Suprapubic skin (tissue), 4 donors: ENCODE data around the gene LRP1B. TPM values are rescaled to one million over a fixed set of nuclear protein-coding genes. Genes with fewer than 3 reads are reported as not detected.

Source experiments
- DNase-seq, 2 donors: peaks; one replicate each; pipeline ENCODE4 v3.0.0-alpha.2; 2019; ENCODE audit warnings: low spot score in 2 of 2
- H3K27ac ChIP-seq: fragments of 200-600 bp; sonication (generic); one replicate; pipeline ENCODE4 v1.5.1; 2019
- H3K27me3 ChIP-seq: fragments of 200-600 bp; sonication (generic); one replicate; pipeline ENCODE4 v1.5.1; 2019
- H3K36me3 ChIP-seq: fragments of 200-600 bp; sonication (generic); one replicate; pipeline ENCODE4 v1.5.1; 2019
- H3K4me1 ChIP-seq: fragments of 200-600 bp; sonication (generic); one replicate; pipeline ENCODE4 v1.5.1; 2019
- H3K4me3 ChIP-seq: fragments of 200-600 bp; sonication (generic); one replicate; pipeline ENCODE4 v1.5.1; 2019; ENCODE audit warnings: mild to moderate bottlenecking
- H3K9me3 ChIP-seq: fragments of 200-600 bp; sonication (generic); one replicate; pipeline ENCODE4 v1.5.1; 2019
- EP300 ChIP-seq: sonication (generic); formaldehyde crosslinking; IDR thresholded peaks from one replicate; pipeline ENCODE4 v1.6.1; 2017; ENCODE audit warnings: antibody characterized with exemption
- POLR2A ChIP-seq, 2 donors: fragments of 450-650 bp; IDR thresholded peaks; one replicate each; pipeline ENCODE4 v1.6.1; 2017; ENCODE audit warnings: antibody characterized with exemption in 2 of 2, mild to moderate bottlenecking in 2 of 2, moderate library complexity in 2 of 2
- POLR2AphosphoS5 ChIP-seq, 3 donors: sonication (generic); formaldehyde crosslinking; IDR thresholded peaks; one replicate each; pipeline ENCODE4 v1.6.1; 2017; ENCODE audit warnings: antibody characterized with exemption in 3 of 3
- WGBS: methylation state at CpG from one replicate; pipeline ENCODE4 v1.1.5; 2018; 5-methylcytosine and 5-hydroxymethylcytosine counted together
- total RNA-seq, 4 donors: library from RNA; depleted of rRNA; stranded (reverse); fragments of >200 nt; gene quantifications; one replicate each; pipeline ENCODE4 v1.1.0, GENCODE V29; 2016
- TF ChIP-seq, protein P1 (sequence below), 2 donors: fragments of 200-600 bp in 1 of 2; fragments of 450-650 bp in 1 of 2; sonication (generic) in 1 of 2; IDR thresholded peaks; one replicate each; pipeline ENCODE4 v1.5.1; 2016 to 2019; ENCODE audit warnings: antibody characterized with exemption in 2 of 2, mild to moderate bottlenecking in 1 of 2, moderate library complexity in 1 of 2

LRP1B gene
- total RNA-seq, 4 donors from 2014 or later, result 0.11 to 2.7 (median 1.3) TPM

DNA sequence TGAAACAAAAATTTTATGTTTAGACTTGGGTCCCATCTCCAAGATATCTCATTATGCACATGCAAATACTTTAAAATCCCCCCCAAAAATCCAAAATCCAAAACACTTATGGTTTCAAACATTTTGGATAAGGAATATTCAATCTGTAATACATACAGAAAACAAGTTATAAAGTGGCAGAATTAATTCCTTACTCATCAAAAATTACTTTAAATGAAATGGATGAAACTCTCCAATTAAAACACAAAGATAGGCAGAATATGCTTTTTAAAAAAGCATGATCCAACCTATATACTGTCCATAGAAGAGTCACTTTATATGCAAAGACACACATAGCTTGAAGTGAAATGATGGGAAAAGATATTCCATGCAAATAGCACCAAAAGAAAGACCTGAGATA is 744.6 kb downstream of the LRP1B start:
- TF ChIP-seq POLR2AphosphoS5 (IDR thresholded peaks at IDR 0.05), result no peak
- TF ChIP-seq, protein P1, sequence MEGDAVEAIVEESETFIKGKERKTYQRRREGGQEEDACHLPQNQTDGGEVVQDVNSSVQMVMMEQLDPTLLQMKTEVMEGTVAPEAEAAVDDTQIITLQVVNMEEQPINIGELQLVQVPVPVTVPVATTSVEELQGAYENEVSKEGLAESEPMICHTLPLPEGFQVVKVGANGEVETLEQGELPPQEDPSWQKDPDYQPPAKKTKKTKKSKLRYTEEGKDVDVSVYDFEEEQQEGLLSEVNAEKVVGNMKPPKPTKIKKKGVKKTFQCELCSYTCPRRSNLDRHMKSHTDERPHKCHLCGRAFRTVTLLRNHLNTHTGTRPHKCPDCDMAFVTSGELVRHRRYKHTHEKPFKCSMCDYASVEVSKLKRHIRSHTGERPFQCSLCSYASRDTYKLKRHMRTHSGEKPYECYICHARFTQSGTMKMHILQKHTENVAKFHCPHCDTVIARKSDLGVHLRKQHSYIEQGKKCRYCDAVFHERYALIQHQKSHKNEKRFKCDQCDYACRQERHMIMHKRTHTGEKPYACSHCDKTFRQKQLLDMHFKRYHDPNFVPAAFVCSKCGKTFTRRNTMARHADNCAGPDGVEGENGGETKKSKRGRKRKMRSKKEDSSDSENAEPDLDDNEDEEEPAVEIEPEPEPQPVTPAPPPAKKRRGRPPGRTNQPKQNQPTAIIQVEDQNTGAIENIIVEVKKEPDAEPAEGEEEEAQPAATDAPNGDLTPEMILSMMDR (IDR thresholded peaks at IDR 0.05), result no peak
- TF ChIP-seq EP300, result no peak
- TF ChIP-seq POLR2A (IDR thresholded peaks at IDR 0.05), result no peak
- no peak overlapping the region for H3K27ac ChIP-seq
- no peak for DNase-seq
- no peaks in the 10 kb centered on the region for H3K27me3 ChIP-seq
- no peak overlapping the region for H3K4me3 ChIP-seq
- H3K4me1 ChIP-seq, result no peaks in the 10 kb centered on the region
- no peaks in the 10 kb centered on the region for H3K9me3 ChIP-seq
- H3K36me3 ChIP-seq, result no peaks in the 10 kb centered on the region

DNA sequence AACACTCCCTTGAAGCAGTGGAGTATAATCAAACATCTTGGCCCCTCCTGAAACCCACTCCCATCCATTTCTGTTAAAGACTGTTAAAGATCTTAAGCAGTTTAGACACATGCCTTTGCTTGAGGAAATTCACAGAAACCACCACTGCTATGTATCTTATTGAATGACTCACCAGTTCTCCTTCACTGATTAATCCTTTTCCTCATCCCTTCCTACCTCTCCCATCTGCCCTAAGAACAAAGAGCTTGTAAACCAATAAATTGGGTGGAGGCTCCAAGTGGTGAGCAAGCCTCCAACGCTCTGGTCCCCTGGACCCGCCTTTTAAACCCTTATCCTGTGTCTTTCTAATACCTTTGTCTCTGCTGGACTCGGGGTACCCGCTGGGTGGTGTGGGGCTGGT is 746.1 kb downstream of the LRP1B start:
- WGBS, result 73% methylated on average over 4 of the region's 4 CpGs
- Histone ChIP-seq H3K27ac (no peak overlapping the region), H3K4me3 (no peak overlapping the region), H3K4me1 (no peaks in the 10 kb centered on the region), H3K36me3 (no peaks in the 10 kb centered on the region), H3K27me3 (no peaks in the 10 kb centered on the region), H3K9me3 (no peaks in the 10 kb centered on the region)
- TF ChIP-seq, protein P1 (IDR thresholded peaks at IDR 0.05), result no peak
- no peak for TF ChIP-seq POLR2AphosphoS5 (IDR thresholded peaks at IDR 0.05)
- no peak for TF ChIP-seq POLR2A (IDR thresholded peaks at IDR 0.05)
- TF ChIP-seq EP300, result no peak
- no peak for DNase-seq

DNA sequence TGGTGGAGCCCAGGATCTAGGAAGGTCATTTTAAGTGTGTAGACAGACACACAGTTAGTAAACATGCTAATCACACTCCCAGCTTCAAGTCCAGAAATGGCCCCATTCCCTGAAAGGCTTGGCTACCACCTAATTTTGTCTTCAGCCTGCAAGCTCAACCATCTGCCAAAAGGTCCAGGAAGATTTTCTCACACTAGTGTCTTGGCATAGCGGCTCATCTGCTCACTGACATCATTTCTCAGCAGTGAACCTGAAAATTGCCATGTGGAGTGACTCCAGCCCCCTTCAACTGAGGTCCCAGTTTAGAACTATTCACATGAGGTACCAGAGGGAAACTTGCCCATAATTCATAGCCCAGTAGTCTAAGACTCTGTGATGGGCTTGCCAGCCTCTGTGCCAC is 748.9 kb downstream of the LRP1B start:
- no peak for DNase-seq
- Histone ChIP-seq H3K9me3 (no peaks in the 10 kb centered on the region), H3K4me1 (no peaks in the 10 kb centered on the region), H3K27ac (no peak overlapping the region), H3K4me3 (no peak overlapping the region), H3K27me3 (no peaks in the 10 kb centered on the region), H3K36me3 (no peaks in the 10 kb centered on the region)
- WGBS, result 85% methylated on average over 1 of the region's 1 CpG
- TF ChIP-seq POLR2A (IDR thresholded peaks at IDR 0.05) (no peak), EP300 (no peak), POLR2AphosphoS5 (IDR thresholded peaks at IDR 0.05) (no peak)
- TF ChIP-seq, protein P1 (IDR thresholded peaks at IDR 0.05), result no peak

DNA sequence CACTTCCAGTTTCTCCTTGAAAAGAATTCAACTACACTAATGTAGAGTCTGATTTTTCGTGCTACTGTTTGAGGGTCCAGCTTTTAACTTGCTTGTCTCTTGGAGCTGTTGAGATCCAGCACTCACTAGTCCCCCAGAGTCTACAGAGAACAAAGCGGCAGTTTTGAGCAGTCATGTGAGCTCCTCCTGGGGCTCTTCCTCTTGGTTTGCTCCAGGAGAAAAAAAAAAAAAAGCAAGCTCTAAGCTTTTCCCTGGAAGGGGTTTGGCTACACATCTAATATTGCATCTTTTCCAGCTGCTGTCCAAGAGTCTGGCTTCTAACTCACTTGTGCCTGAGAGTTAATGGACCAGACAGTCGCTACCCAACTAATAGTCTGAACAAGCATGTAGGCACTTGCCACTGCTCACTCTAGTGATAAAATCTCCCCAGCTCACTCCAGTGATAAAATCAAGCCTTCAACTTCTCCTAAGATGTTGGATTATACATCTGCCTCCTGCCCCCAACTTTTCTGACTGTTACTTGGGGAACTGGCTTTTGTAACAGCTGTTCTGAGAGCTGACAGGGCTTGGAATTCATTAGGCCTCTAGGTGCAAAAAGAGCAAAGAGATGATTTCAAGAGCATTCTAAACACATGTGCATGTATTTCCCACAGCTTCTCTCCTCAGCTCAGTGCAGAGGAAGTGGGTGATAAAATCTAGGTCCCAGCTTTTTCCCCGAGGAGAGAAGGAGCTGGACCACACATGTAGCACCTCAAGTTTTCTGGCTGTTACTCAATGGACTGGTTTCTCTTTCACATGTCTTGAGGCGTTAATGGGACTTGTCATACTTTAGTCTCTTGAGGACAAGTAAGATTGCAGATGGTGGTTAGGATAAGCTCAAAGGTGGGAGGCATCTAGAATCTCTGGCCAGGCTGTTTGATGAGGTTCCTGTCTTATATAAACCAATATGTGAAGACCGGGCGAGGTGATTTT is 750.5 kb downstream of the LRP1B start:
- H3K36me3 ChIP-seq, result no peaks in the 10 kb centered on the region
- H3K9me3 ChIP-seq, result no peaks in the 10 kb centered on the region
- WGBS, result 36% methylated on average over 7 of the region's 7 CpGs
- no peak for DNase-seq
- no peak overlapping the region for H3K27ac ChIP-seq
- no peak for TF ChIP-seq POLR2AphosphoS5 (IDR thresholded peaks at IDR 0.05)
- TF ChIP-seq, protein P1 (IDR thresholded peaks at IDR 0.05), result no peak
- no peak for TF ChIP-seq EP300
- no peak for TF ChIP-seq POLR2A (IDR thresholded peaks at IDR 0.05)
- no peaks in the 10 kb centered on the region for H3K27me3 ChIP-seq
- no peak overlapping the region for H3K4me3 ChIP-seq
- no peaks in the 10 kb centered on the region for H3K4me1 ChIP-seq

DNA sequence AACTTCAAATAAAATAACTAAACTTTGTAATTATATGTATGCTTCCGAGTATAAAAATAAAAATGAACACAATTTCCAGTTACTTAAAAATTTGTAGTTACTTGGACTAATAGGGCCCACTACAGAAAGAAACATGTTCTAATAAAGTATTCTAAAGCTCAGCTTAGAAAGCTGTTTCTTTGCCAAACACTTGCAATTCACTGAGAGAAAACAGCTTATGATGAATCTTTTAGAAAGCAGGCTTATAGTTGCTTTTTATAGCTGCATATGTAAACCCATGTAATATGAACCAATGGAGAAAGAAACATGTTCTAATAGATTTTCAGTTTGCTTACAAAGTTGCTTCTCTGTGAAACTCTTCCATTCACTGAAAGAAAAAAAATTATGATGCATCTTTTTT is 766.0 kb downstream of the LRP1B start:
- Histone ChIP-seq H3K9me3 (no peaks in the 10 kb centered on the region), H3K27me3 (no peaks in the 10 kb centered on the region), H3K4me1 (no peaks in the 10 kb centered on the region), H3K36me3 (no peaks in the 10 kb centered on the region), H3K27ac (no peak overlapping the region), H3K4me3 (no peak overlapping the region)
- no peak for TF ChIP-seq EP300
- DNase-seq, result no peak
- WGBS, result 87% methylated on average over 1 of the region's 1 CpG
